HCT116 (cell line): ENCODE data around the gene SULT1A2.

Source experiments
- CEBPB ChIP-seq: IDR thresholded peaks from 2 replicates; pipeline ENCODE4 v1.6.1; 2012; ENCODE audit warnings: low read depth
- EGR1 ChIP-seq: IDR thresholded peaks from 2 replicates; pipeline ENCODE4 v1.6.1; 2012; ENCODE audit warnings: low read depth
- ELF1 ChIP-seq: IDR thresholded peaks from 2 replicates; pipeline ENCODE4 v1.6.1; 2012; ENCODE audit warnings: low read depth, borderline replicate concordance
- POLR2A ChIP-seq: IDR thresholded peaks from 2 replicates; pipeline ENCODE4 v1.7.0; 2011; ENCODE audit warnings: borderline replicate concordance; ENCODE audit not compliant: insufficient read depth, insufficient read length; ENCODE audit errors: extremely low read depth
- RAD21 ChIP-seq: IDR thresholded peaks from 2 replicates; pipeline ENCODE4 v1.6.1; 2012; ENCODE audit warnings: low read depth, mild to moderate bottlenecking
- TCF7L2 ChIP-seq: IDR thresholded peaks from 2 replicates; pipeline ENCODE4 v1.7.0; 2011; ENCODE audit warnings: borderline replicate concordance, inconsistent platforms; ENCODE audit not compliant: insufficient read depth, insufficient read length; ENCODE audit errors: extremely low read depth
- TF ChIP-seq, protein P1 (sequence below), 3 experiments: fragments of 200-600 bp in 1 of 3; sonication (generic) in 1 of 3; IDR thresholded peaks in 2 of 3; conservative IDR thresholded peaks in 1 of 3; 2 replicates each; pipeline ENCODE4 v1.5.1; 2012 to 2017; ENCODE audit warnings: low read depth in 2 of 3, low read length in 2 of 3, antibody characterized with exemption in 1 of 3, borderline replicate concordance in 1 of 3, control low read depth in 1 of 3, mild to moderate bottlenecking in 1 of 3, mixed read lengths in 1 of 3, mixed run types in 1 of 3, moderate library complexity in 1 of 3; ENCODE audit not compliant: insufficient read depth in 1 of 3
- TF ChIP-seq, protein P2 (sequence below): IDR thresholded peaks from 2 replicates; pipeline ENCODE4 v1.6.1; 2012

DNA sequence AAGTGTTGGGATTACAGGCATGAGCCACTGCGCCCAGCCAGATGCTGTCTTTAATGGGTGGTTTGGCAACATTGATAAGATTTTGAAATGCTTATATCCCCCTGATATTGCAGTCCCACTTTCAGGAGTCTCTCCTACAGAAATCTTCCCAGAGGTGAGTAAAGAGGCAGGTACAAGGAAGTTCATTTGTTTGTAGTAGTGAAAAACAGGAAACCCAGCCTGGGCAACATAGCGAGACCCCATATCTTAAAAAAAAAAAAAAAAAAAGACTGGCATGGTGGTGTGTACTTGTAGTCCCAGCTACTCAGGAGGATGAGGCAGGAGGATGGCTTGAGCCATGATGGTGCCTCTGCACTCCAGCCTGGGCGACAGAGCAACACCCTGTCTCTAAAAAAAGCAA, 51.9 kb downstream of the SULT1A2 start:
- TF ChIP-seq, protein P1, sequence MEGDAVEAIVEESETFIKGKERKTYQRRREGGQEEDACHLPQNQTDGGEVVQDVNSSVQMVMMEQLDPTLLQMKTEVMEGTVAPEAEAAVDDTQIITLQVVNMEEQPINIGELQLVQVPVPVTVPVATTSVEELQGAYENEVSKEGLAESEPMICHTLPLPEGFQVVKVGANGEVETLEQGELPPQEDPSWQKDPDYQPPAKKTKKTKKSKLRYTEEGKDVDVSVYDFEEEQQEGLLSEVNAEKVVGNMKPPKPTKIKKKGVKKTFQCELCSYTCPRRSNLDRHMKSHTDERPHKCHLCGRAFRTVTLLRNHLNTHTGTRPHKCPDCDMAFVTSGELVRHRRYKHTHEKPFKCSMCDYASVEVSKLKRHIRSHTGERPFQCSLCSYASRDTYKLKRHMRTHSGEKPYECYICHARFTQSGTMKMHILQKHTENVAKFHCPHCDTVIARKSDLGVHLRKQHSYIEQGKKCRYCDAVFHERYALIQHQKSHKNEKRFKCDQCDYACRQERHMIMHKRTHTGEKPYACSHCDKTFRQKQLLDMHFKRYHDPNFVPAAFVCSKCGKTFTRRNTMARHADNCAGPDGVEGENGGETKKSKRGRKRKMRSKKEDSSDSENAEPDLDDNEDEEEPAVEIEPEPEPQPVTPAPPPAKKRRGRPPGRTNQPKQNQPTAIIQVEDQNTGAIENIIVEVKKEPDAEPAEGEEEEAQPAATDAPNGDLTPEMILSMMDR (IDR thresholded peaks at IDR 0.05 in 2 of 3, conservative IDR thresholded peaks at IDR 0.05 in 1 of 3; ENCODE audit: borderline replicate concordance in 1 of 3, insufficient read depth in 1 of 3, low read depth in 2 of 3, low read length in 2 of 3), result no peak
- no peak for TF ChIP-seq ELF1
- TF ChIP-seq EGR1, result no peak
- no peak for TF ChIP-seq CEBPB
- no peak for TF ChIP-seq TCF7L2
- no peak for TF ChIP-seq RAD21
- TF ChIP-seq, protein P2, sequence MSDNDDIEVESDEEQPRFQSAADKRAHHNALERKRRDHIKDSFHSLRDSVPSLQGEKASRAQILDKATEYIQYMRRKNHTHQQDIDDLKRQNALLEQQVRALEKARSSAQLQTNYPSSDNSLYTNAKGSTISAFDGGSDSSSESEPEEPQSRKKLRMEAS, result no peak
- no peak for TF ChIP-seq POLR2A
